Activated CD4-positive, CD25-positive, alpha-beta regulatory T cell (primary cell): Measurements from ENCODE around the gene POM121C.
"Not testable (repeated sequence)": the region's sequence is repeated elsewhere in the genome, so short reads cannot be mapped to it uniquely, and the experiment has no call there.

Experiments used
- DNase-seq, 4 experiments: peaks; one replicate each; lab custom pipeline; 2025; lab: John Stamatoyannopoulos, UW

The POM121C gene

GRCh38 chr7:75423481-75423880, 62.6 kb downstream of the POM121C start:
- not testable (repeated sequence) for DNase-seq

DNA sequence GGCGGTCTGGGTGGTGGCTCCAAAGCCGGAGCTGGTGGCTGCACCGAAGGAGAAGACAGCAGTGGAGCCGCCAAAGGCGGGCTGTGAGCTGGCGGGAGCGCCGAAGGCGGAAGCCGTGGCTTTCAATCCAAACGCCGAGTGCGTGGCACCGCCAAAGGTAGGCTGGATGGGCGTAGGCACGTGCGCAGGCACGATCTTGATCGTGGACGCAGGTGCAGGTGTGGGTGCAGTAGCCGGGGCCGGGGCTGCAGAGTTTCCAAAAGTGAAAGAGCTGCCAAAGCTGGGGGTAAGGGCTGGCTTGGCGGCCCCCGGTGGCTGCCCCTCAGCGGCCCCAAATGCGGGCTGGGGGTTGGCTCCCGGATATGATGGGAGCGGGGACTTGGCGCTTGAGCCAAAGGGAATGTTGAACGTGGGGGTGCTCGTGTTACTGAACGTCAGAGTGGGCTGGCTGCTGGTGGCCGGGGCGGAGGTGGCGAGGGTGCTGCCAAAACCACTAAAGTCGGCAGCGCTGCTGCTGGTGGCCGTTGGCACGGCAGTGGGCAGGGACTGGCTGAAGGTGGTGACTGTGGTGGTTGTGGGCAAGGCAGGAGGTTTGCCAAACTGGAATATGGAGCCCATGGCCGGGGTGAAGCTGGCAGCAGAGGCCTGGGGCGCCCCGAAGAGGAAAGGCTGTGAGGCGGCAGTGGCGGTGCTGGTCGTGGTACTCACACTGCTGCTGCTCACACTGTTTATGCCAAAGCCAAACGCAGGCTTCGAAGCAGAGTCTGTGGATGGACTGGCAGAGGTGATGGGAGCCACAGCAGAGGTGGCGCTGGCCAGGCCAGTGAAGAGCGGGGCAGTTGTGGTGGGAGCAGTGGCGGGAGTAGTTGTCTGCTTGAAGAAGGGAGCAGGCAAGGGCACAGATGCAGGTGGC, 64.0 kb downstream of the POM121C start:
- not testable (repeated sequence) for DNase-seq

GRCh38 chr7:75420152-75420551, 65.9 kb downstream of the POM121C start:
- not testable (repeated sequence) for DNase-seq

DNA sequence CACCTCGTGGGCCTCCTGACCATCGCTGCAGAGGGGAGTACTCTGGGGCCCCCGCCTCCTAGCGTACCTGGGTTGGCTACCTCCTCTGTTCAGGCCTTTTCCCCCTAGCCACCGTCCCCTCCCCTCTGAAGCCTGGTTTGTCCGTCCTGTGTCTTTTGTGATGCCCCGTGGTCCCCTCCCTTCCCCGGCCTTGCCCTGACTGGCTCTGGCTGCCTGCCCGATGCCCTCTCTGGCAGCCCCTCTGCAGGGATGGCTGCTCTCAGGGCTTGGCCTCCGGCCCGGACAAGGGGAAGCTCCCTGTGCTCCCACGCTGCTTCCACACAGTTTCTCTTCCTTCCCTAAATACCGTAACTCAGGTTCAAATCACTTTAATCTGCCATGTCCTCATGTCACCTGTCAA, 66.4 kb downstream of the POM121C start:
- DNase-seq = not testable (repeated sequence)

DNA sequence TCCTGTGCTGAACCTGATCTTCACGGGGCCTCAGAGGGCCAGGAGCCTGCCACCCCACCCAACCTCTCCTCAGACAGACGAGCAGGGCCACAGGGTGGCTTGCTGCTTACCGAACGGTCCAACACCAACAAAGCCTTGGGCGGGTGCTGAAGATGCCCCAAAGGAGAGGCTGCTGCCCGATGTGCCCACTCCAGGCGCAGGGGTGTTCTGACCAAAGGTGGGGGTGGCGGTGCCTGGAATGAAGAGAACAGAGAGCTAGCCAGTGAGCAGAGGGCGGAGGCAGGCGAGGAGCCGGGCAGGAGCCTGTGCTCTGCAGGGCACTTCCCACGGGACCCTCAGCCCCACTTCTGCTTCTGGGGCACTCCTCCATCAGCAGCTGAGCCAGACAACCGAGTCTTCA, 66.9 kb downstream of the POM121C start:
- not testable (repeated sequence) for DNase-seq

DNA sequence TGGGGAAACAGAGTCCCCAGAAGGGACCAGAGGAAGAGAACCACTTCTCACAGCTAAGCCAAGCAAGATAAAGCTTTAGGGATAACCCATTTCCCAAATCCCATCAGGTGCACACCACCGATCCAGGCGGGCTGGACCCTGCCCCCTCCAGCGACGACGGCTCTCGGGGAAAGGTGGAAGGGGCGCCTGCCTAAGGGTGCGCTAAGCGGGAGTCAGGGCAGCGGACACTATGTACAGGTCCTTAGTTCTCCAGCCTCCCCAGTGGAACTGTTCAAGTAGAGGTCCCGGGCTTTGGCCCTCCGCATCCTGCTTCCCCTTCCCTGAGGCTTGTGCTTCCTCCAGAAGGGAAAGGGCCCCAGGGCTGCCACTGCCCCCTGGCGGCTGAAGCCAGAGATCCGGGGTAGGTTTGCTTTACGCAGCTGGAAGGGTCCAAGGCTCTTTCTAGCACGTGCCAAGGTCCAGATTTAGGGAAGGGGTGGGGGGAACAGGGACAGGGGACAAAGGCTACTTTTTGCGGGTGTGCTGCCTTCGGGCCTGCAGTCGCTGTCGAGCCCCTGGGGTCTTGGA, 67.7 kb downstream of the POM121C start:
- DNase-seq = not testable (repeated sequence)

DNA sequence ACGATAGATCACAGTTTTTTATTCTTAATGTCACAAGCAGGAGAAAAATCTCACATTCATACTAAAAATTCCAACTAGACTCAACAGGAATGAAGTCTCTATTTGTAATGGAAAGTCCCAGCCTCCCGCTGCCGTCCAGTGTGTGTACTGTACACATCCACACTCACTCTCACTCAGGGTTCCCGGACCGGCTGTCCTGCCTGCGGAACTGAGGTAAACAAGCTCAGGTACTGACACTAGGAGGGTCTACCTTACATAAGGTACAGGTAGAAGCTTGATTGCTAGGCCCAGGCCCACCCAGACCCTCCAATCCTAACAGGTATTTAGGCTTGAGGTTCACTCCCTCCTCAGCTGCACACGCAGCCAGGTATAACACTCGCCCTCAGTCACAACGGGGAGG, 69.3 kb downstream of the POM121C start:
- DNase-seq = not testable (repeated sequence)

DNA sequence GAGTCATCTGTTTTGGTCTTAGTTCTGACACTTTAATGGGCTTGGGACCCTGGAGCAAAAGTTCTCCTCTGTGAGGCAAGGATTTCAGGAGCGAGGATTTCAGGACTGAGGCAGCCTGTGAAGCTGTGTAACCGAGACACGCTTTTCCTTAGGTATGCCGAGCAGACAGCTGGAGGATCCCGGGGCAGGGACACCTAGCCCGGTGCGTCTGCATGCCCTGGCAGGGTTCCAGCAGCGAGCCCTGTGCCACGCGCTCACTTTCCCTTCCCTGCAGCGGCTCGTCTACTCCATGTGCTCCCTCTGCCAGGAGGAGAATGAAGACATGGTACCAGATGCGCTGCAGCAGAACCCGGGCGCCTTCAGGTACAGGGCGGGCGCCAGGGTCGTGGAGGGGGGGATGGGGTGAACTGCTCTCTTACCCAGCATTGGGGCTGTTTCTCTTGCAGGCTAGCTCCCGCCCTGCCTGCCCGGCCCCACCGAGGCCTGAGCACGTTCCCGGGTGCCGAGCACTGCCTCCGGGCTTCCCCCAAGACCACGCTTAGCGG, 70.2 kb downstream of the POM121C start:
- not testable (repeated sequence) for DNase-seq

DNA sequence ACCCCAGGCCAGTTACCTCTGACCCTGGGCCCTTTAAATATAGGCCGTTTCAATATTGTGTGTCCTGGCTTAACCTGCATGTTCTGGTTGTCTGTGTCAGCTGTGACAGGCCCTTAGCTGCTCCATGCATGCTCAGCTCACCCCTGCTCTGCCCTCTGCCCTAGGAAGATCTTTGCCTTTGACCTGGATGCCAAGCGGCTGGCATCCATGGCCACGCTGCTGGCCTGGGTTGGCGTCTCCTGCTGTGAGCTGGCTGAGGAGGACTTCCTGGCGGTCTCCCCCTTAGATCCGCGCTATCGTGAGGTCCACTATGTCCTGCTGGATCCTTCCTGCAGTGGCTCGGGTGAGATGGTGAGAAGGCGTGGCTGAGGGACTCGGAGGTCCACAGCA, 70.7 kb downstream of the POM121C start:
- not testable (repeated sequence) for DNase-seq

GRCh38 chr7:75414708-75415427, 71.2 kb downstream of the POM121C start:
- DNase-seq = not testable (repeated sequence)

GRCh38 chr7:75414204-75414603, 71.9 kb downstream of the POM121C start:
- DNase-seq = not testable (repeated sequence)

GRCh38 chr7:75410823-75411173, 75.3 kb downstream of the POM121C start:
- not testable (repeated sequence) for DNase-seq

- DNase-seq = not testable (repeated sequence)
These were observed 75.9 kb downstream of the POM121C start for GRCh38 chr7:75409880-75410822.

GRCh38 chr7:75404663-75405062, 81.4 kb downstream of the POM121C start:
- DNase-seq = not testable (repeated sequence)

GRCh38 chr7:75403455-75404443, 82.3 kb downstream of the POM121C start:
- DNase-seq = not testable (repeated sequence)

DNA sequence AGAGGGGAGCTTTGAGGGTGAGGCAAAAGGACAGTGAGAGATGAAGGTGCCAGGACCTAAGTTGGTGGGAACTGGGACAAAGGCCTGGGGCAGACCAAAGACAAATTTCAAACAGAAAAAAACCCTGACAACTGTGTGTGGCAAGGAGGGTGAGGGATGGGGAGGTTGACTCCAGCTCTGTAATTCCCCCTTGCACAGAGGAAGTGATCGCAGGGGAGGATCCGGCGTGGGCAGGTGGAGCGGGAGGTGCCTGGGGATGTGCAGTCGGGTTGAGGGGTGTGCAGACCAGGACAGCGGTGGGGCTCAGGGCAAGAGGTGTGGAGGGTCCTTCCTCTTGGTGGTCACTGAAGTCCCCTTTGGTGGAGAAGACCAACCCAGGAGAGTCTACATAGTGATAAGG, 85.5 kb downstream of the POM121C start:
- not testable (repeated sequence) for DNase-seq

DNA sequence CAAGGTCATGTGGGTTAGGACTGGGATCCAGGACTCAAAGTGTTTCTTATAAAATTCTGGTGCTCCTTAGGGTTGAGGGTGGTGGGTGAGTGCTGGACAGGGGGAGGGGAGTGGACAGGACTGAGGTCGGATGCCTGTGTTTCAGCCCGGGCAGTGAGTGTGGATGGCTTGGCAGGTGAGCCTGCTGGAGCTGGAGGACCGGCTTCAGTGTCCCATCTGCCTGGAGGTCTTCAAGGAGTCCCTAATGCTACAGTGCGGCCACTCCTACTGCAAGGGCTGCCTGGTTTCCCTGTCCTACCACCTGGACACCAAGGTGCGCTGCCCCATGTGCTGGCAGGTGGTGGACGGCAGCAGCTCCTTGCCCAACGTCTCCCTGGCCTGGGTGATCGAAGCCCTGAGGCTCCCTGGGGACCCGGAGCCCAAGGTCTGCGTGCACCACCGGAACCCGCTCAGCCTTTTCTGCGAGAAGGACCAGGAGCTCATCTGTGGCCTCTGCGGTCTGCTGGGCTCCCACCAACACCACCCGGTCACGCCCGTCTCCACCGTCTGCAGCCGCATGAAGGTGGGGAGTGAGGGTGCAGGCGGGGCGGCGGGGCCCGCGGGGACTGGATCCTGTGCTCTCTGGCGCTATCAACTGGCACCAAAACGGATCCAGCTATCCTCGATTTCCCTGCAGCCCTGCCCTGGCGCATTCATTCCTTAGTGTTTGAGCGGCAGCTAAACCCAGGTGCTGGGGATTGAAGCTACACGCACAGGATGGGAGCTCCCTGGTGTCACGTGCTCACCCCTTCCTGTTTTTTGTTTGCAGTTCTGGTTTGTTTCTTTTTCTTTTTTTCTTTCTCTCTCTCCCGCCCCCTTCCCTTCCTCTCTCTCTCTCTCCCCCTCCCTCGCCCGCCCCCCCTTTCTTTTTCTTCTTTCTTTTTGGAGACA, 87.1 kb downstream of the POM121C start:
- not testable (repeated sequence) for DNase-seq

GRCh38 chr7:75397865-75398264, 88.2 kb downstream of the POM121C start:
- not testable (repeated sequence) for DNase-seq

GRCh38 chr7:75395329-75395728, 90.8 kb downstream of the POM121C start, which contains the start of gene TRIM73:
TRIM73 (plus strand) TSS chr7:75395629; CDS start chr7:75398934, 3,305 bp downstream.
- not testable (repeated sequence) for DNase-seq
